B cell (primary cell): ENCODE results near the gene NAE1.

Source experiments
- CTCF ChIP-seq: fragments of 200-600 bp; IDR thresholded peaks from one replicate; pipeline ENCODE4 v1.8.0; 2022; ENCODE audit warnings: antibody characterized with exemption, mild to moderate bottlenecking
- EZH2 ChIP-seq: IDR thresholded peaks from 2 replicates; pipeline ENCODE4 v1.6.1; 2012; ENCODE audit warnings: borderline replicate concordance, low read depth, mild to moderate bottlenecking, moderate library complexity, low read length; ENCODE audit not compliant: insufficient read depth, poor library complexity, severe bottlenecking

GRCh38 chr16:66824006-66824405 lies 6.8 kb downstream of the NAE1 start:
- TF ChIP-seq CTCF = no peak
- no peak for TF ChIP-seq EZH2
